ENCODE data around the gene FAM24A.
"Not testable (repeated sequence)": the region's sequence is repeated elsewhere in the genome, so short reads cannot be mapped to it uniquely, and the experiment has no call there.

The FAM24A gene, protein sequence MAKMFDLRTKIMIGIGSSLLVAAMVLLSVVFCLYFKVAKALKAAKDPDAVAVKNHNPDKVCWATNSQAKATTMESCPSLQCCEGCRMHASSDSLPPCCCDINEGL

DNA sequence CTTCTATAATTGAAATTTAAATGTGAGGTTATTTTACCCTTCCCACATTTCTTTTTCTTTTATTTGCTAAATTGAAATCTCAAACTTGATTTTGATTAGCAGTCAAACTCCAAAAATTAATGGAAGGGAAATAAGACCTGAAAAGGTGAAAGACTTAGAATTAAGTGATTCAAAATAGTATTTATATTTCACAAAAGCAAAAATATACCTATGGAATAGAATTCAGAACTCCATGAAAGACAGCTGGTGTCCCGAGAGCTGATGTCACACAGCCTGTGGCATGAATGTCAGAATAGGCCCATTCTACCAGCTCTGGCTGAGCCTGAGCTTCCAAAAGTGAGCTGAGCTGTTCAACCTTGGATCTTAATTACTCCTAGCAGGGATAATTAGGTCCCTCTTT lies at the start of gene FAM24A:
Gene FAM24A (plus strand): TSS at position 301 of the 400 bp plus-strand sequence. CDS start 1,025 bp downstream, outside the sequence.
- Mint-ChIP-seq H3K4me1 (no peaks in the 10 kb centered on the region), H3K4me3 (no peak within 1 kb of the TSS), H3K27me3 (no peaks in the 10 kb centered on the region), H3K27ac (no peak within 1 kb of the TSS), H3K36me3 (no peaks in the 10 kb centered on the region), H3K9me3 (no peaks in the 10 kb centered on the region)
- no peak for ATAC-seq

DNA sequence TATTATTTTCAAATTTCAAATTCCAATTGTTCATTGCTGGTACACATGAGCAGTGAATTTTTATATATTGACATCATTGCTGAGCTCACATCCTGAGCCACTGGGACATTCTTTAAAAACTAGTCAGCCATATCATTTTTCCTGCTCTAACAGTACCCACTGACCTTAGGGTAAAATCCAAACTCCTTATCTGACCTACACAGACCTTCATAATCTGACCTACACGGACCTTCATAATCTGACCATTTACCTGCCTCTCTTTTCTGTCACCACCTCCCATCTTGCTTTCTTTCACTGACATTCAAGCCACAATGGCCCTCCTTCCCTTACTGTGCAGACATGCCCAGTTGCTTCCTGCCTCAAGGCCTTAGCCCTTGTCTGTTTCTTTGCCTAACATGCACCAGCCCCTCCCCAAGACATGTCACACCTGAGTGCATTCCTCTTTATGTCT lies 48.7 kb upstream of the FAM24A start:
- Mint-ChIP-seq H3K27me3 (no peaks in the 10 kb centered on the region), H3K36me3 (peaks cover 13% of the 10 kb centered on the region), H3K4me1 (peaks cover 37% of the 10 kb centered on the region), H3K27ac (no peak overlapping the region), H3K4me3 (no peak overlapping the region), H3K9me3 (no peaks in the 10 kb centered on the region)
- ATAC-seq: no peak

DNA sequence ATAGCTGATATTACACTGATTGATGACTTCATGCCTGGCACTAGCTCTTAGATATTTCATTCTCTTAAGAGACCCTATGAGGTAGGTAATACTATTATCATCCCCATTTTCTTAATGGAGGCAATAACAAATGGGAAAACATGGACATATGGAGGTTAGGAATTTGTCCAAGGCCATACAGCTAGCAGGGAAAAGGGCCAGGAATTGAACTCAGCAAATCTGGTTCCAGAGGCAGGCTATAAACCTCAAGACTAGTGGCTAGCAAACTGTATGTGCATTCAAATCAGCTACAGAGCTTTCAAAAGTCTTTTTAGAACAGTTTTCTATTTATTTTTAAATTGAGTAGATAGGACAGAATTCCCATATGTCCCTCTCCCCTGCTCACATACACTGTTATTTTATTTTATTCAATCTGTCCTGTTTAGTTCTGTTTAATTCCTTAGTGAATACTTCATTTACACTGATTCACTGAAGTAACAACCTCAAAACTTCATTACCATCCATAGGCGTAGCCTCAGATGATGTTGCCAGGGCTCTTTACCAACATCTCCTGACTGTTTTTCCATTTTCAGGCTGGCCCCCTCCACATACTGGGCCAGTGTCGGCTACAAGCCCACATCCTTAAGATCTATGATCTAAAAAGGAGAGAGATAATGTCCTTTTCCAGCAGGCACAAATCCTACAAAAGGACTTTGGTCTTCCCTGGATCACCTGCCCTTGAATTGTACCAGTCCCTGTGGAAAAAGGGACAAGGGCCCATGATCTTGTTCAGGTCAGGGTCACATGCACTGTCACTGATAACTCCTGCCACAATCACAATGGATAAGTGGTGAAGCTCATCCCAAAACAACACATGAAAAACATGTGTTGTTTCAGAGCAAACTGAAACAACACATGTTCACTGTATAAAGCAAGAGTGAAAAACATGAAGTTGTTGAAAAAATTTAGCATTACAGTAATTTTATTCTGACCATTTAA lies 46.9 kb upstream of the FAM24A start:
- no peak overlapping the region for H3K4me3 Mint-ChIP-seq
- ATAC-seq: no peak
- peaks cover 29% of the 10 kb centered on the region for H3K36me3 Mint-ChIP-seq
- no peaks in the 10 kb centered on the region for H3K27me3 Mint-ChIP-seq
- H3K4me1 Mint-ChIP-seq: peaks cover 47% of the 10 kb centered on the region
- H3K9me3 Mint-ChIP-seq: peaks cover 2% of the 10 kb centered on the region
- H3K27ac Mint-ChIP-seq: no peak overlapping the region

DNA sequence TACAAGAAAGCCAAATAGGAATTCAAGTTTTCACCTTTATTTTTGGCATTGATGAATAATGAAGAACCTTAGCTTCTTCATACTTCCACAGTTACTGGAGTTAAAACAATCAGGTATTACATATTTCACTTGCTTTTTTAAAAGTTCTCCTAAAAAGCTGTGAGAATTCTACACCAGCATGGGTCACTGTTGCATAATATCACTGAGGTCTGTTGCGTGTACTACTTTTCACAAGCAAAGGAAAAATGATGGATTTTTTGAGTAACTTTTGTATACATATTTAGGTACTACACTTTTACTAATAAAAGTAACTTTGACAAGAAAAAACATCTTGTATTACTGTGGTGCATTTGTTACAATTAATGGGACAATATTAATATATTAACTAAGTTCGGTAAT lies 46.2 kb upstream of the FAM24A start:
- Mint-ChIP-seq H3K27me3 (no peaks in the 10 kb centered on the region), H3K4me3 (no peak overlapping the region), H3K4me1 (peaks cover 48% of the 10 kb centered on the region), H3K36me3 (peaks cover 23% of the 10 kb centered on the region), H3K27ac (no peak overlapping the region), H3K9me3 (peaks cover 5% of the 10 kb centered on the region)
- ATAC-seq: no peak

DNA sequence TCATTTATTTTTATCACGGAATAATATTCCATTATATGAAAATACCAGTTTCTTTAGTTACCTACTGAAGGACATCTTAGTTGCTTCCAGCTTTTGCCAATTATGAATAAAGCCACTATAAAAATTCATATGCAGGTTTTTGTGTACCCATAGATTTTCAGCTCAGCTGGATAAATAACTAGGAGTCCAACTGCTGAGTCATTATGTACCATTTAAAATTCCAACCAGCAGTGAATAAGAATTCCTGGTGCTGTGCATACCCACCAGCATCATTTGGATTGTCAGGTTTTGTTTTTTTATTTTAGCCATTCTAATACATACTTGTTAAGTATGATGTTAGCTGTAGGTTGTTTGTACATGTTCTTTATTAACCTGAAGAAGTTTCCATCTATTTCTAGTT lies 45.5 kb upstream of the FAM24A start:
- no peak overlapping the region for H3K4me3 Mint-ChIP-seq
- no peaks in the 10 kb centered on the region for H3K27me3 Mint-ChIP-seq
- H3K36me3 Mint-ChIP-seq: peaks cover 30% of the 10 kb centered on the region
- H3K9me3 Mint-ChIP-seq: peaks cover 9% of the 10 kb centered on the region
- H3K4me1 Mint-ChIP-seq: peaks cover 48% of the 10 kb centered on the region
- H3K27ac Mint-ChIP-seq: no peak overlapping the region
- ATAC-seq: no peak

DNA sequence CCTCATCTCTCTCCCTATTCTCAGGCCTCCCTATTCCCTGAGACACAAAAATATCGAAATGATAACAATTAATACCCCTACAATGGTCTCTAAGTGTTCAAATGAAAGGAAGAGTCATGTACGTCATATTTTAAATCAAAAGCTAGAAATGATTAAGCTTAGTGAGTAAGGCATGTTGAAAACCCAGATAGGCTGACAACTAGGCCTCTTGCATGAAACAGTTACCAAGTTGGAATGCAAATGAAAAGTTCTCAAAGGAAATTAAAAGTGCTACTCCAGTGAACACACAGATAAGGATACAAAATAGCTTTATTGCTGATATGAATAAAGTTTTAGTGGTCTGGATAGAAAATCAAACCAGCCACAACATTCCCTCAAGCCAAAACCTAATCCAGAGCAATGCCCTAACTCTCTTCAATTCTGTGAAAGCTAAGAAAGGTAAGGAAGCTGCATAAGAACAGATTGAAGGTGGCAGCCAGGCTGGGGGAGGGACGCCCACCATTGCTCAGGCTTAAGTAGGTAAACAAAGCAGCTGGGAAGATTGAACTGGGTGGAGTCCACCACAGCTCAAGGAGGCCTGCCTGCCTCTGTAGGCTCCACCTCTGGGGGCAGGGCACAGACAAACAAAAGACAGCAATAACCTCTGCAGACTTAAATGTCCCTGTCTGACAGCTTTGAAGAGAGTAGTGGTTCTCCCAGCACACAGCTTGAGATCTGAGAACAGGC lies 43.5 kb upstream of the FAM24A start:
- not testable (repeated sequence) for H3K27ac Mint-ChIP-seq, ATAC-seq, H3K27me3 Mint-ChIP-seq, H3K9me3 Mint-ChIP-seq, H3K4me3 Mint-ChIP-seq
- peaks cover 40% of the 10 kb centered on the region for H3K4me1 Mint-ChIP-seq
- peaks cover 36% of the 10 kb centered on the region for H3K36me3 Mint-ChIP-seq

DNA sequence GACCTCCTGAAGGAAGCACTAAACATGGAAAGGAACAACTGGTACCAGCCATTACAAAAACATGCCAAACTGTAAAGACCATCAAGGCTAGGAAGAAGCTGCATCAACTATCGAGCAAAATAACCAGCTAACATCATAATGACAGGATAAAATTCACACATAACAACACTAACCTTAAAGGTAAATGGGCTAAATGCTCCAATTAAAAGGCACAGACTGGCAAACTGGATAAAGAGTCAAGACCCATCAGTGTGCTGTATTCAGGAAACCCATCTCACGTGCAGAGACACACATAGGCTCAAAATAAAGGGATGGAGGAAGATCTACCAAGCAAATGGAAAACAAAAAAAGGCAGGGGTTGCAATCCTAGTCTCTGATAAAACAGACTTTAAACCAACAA lies 41.6 kb upstream of the FAM24A start:
- not testable (repeated sequence) for ATAC-seq, H3K27me3 Mint-ChIP-seq, H3K27ac Mint-ChIP-seq, H3K9me3 Mint-ChIP-seq, H3K4me3 Mint-ChIP-seq
- Mint-ChIP-seq H3K36me3 (peaks cover 43% of the 10 kb centered on the region), H3K4me1 (peaks cover 35% of the 10 kb centered on the region)

DNA sequence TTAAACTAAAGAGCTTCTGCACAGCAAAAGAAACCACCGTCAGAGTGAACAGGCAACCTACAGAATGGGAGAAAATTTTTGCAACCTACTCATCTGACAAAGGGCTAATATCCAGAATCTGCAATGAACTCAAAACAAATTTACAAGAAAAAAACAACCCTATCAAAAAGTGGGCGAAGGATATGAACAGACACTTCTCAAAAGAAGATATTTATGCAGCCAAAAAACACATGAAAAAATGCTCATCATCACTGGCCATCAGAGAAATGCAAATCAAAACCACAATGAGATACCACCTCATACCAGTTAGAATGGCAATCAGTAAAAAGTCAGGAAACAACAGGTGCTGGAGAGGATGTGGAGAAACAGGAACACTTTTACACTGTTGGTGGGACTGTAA lies 38.5 kb upstream of the FAM24A start:
- H3K27ac Mint-ChIP-seq, ATAC-seq, H3K4me3 Mint-ChIP-seq, H3K9me3 Mint-ChIP-seq, H3K27me3 Mint-ChIP-seq: not testable (repeated sequence)
- peaks cover 48% of the 10 kb centered on the region for H3K4me1 Mint-ChIP-seq
- peaks cover 48% of the 10 kb centered on the region for H3K36me3 Mint-ChIP-seq

DNA sequence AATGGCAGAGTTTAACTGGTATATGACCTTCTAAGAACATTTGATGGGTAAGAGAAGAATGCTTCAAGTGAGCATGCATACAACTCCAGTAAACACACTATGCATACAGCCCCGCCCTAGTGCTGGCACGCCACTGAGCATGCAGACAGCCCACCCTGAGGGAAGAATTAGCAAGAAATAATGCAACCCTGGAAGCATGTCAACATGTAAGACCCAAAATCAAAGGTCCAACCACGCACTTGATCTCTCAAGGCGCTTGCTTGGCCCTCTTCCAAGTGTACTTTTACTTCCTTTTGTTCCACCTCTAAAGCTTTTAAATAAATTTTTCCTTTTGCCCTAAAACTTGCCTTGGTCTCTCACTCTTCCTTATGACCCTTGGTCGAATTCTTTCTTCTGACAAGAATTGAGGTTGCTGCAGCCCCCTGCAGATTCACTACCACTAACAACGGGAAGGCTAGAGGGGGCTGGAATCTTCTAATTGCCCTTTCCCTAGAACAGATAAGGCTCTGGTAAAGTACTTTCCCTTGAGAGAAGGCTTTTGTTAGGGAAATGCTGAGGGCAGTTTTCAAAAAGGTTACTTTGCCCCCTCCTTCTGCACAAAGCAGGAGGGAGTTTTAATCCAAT lies 34.5 kb upstream of the FAM24A start:
- Mint-ChIP-seq H3K36me3 (peaks cover 34% of the 10 kb centered on the region), H3K4me3 (no peak overlapping the region), H3K27me3 (no peaks in the 10 kb centered on the region), H3K27ac (no peak overlapping the region), H3K9me3 (no peaks in the 10 kb centered on the region), H3K4me1 (peaks cover 62% of the 10 kb centered on the region)
- ATAC-seq: no peak

DNA sequence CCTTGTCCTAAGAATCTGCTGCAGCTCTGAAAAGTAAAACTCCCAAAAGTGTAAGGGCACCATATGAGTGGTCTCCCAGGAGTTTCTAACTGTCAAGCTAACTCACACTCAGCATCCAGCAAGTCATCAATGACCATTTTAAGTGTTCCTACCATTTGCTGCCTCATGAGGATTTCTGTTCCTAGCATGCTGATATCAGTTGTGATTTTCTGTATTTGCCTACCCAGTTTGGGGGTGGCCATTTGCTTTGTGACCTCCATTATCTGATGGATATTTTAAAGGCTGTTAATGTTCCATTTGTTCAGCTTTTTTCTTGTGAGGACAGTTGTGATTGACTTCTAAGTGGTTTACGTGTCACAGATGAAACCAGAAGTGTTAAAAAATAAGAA lies 33.9 kb upstream of the FAM24A start:
- ATAC-seq: no peak
- no peak overlapping the region for H3K27ac Mint-ChIP-seq
- no peaks in the 10 kb centered on the region for H3K27me3 Mint-ChIP-seq
- H3K36me3 Mint-ChIP-seq: peaks cover 34% of the 10 kb centered on the region
- no peaks in the 10 kb centered on the region for H3K9me3 Mint-ChIP-seq
- no peak overlapping the region for H3K4me3 Mint-ChIP-seq
- peaks cover 62% of the 10 kb centered on the region for H3K4me1 Mint-ChIP-seq

DNA sequence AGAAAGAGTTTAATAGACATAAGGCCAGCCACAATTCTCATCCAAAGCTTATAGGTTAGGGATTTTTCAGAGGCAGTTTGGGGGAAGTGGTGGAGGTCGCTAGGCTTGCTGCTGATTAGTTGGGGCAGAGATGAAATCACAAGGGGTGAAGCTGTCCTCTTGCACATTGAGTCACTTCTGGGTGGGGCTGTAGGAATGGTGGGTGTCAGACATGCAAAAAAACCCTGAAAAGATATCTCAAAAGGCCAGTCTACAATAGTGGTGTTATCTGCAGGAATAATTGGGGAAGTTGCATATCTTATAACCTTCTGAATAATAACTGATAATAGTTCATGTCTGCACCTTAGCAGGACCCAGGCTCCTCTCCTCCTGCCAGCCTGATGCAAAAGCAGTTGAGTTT lies 33.1 kb upstream of the FAM24A start:
- Mint-ChIP-seq H3K27ac (no peak overlapping the region), H3K4me1 (peaks cover 62% of the 10 kb centered on the region), H3K4me3 (peak overlapping the region; percentile 4), H3K27me3 (no peaks in the 10 kb centered on the region), H3K9me3 (no peaks in the 10 kb centered on the region), H3K36me3 (peaks cover 27% of the 10 kb centered on the region)
- ATAC-seq: no peak

DNA sequence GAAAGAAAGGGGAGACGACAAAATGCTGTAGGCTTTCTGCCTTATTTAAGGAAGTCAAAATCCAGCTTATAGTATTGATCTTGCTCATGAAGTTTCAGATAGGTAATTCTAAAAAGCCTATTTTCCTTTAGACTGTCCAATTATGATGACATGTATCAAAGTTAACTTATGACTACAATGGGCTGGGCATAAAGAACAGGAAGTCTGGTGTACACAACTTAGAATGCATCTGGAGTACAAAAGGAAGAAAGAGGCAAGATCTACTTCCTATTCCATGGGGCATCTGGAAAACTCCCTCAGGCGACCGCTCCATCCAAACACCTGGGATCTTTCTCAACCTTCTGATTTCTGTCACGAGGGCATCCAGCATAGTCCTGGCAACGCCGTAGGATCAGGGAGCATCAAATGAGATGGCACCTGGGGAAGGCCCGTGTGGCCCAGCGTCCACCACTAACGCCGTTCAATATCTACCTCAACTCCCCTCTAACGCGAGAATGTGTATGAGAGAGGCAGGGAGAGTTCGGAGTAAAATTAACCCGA lies 31.5 kb upstream of the FAM24A start:
- peak overlapping the region; percentile 93 for H3K27ac Mint-ChIP-seq
- H3K27me3 Mint-ChIP-seq: no peaks in the 10 kb centered on the region
- peaks cover 25% of the 10 kb centered on the region for H3K36me3 Mint-ChIP-seq
- H3K9me3 Mint-ChIP-seq: no peaks in the 10 kb centered on the region
- peak; percentile 54 for ATAC-seq
- H3K4me1 Mint-ChIP-seq: peaks cover 55% of the 10 kb centered on the region
- peak overlapping the region; percentile 92 for H3K4me3 Mint-ChIP-seq

DNA sequence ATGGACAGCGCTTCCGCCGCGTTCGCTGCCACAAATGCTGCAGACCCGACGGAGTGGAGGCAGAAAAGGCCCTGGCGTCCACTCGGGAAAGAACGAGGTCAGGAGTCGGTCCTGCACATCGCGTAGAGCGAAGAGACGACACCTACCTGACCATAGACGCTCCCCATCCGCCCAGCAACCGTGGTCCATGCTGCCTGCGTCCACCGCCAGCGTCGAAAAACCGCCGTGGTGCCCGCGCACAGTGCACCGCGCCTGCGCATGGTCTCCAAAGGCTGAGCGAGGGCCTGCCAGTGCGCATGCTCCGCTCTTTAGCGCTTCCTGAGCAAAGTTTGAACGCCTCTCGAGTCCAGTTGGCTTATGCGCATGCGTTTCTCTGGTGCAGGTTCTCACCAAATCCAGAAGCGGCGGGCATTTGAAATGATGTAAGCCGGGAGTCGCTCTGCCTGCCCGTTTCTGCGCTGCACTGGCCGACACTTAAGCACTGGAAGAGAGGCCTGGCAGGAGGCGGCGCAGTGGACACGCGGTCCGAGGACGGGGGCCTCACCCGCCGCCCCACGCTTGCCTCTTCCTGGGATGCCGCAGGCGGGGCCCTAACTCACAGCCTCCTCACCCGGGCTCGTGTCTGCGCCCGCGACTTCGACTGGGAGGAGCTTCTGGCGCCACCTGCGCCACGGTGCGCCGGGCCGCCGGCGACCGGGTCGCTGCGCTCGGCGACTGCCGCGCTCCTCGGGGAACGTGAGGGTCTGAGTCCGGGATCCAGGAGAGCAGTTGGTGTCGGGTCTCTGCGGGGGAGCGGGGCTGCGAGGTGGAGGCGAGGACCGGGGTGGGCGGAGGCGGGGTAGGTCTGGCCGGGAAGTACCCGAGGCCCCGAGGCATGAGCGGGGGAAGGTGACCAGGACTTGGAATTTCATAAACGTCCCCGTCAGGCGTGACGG lies 30.8 kb upstream of the FAM24A start, which contains the start of gene FAM24B:
Gene FAM24B (minus strand): TSS at position 243 of the 935 bp plus-strand sequence. CDS start 29,066 bp downstream, outside the sequence.
- Mint-ChIP-seq H3K4me1 (peaks cover 48% of the 10 kb centered on the region), H3K9me3 (no peaks in the 10 kb centered on the region), H3K4me3 (peak within 1 kb of the TSS; percentile 92), H3K27ac (peak within 1 kb of the TSS; percentile 93), H3K36me3 (peaks cover 22% of the 10 kb centered on the region), H3K27me3 (no peaks in the 10 kb centered on the region)
- ATAC-seq: peak; percentile 90

DNA sequence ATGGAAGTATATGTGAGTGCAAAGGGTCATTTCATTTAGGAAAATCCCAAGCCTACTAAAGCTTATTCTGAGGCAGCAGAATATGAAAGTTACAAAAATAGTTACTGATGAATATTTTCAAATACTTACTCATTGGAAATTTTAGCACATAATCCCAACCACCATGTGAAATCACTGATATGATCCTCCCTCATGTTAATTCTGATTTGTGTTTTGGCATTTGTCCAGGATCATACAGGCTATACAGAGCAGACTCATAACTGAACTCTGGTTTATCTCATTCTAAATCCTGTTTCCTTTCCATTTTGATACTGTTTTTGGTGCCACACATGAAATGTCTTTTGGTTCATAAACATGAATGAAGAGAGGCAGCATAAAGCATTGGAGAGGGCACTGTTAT lies 27.6 kb upstream of the FAM24A start:
- Mint-ChIP-seq H3K9me3 (no peaks in the 10 kb centered on the region), H3K27ac (no peak overlapping the region), H3K36me3 (peaks cover 13% of the 10 kb centered on the region), H3K4me1 (peaks cover 24% of the 10 kb centered on the region), H3K4me3 (no peak overlapping the region), H3K27me3 (no peaks in the 10 kb centered on the region)
- no peak for ATAC-seq
